Embryonic facial prominence (tissue), 1 donor: ENCODE data around the gene PLCB2.
A peak's percentile ranks its signal among the peaks of the same experiment; 100 is the strongest.

Source experiments
- DNase-seq: peaks from one replicate; pipeline ENCODE4 v3.0.0-alpha.2; 2016; ENCODE audit errors: extremely low spot score

Gene PLCB2

DNA sequence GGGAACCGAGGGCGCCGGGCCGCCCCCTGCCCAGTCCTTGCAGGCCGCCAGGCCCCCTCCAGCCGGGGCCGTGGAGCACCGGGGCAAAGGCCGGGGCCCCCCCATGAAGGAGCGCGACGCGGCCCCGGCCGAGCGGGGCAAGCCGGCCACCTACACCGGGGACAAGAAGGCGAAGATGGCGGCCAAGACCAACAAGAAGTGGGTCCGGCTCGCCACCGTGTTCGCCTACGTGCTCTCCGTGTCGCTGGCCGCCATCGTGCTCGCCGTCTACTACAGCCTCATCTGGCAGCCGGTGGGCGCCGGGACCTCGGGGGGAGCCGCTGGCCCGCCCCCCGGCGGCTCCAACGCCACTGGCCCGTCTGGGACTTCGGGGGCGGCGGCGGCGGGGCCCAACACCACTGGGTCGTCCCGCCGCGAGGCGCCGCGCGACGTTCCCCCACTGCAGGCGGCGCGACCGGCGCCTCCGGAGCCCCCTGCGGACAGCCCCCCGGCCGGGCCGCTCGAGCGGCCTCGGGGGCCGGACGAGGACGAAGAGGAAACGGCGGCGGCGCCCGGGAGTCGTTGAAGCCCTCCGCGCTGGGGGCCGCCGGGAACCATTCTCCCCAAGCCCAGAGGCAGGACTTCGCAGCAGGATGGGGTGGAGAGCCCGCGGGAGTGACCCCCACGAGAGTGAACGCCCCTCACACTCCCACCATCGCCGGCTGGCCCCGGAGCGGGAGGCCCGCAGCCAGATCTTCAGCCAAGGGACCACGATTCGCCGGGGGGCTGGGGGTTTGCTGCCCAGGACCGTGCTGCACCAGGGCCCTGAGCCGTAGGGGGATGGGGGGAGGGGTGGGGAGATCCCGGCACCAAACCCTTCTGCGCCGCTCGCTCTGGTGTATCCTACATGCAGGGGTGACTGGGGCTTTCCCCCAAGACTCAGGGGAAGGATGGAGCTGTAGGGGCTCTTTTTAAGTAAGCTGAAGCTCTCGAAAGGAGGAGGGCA lies 16.5 kb upstream of the PLCB2 start:
- DNase-seq = no peak

DNA sequence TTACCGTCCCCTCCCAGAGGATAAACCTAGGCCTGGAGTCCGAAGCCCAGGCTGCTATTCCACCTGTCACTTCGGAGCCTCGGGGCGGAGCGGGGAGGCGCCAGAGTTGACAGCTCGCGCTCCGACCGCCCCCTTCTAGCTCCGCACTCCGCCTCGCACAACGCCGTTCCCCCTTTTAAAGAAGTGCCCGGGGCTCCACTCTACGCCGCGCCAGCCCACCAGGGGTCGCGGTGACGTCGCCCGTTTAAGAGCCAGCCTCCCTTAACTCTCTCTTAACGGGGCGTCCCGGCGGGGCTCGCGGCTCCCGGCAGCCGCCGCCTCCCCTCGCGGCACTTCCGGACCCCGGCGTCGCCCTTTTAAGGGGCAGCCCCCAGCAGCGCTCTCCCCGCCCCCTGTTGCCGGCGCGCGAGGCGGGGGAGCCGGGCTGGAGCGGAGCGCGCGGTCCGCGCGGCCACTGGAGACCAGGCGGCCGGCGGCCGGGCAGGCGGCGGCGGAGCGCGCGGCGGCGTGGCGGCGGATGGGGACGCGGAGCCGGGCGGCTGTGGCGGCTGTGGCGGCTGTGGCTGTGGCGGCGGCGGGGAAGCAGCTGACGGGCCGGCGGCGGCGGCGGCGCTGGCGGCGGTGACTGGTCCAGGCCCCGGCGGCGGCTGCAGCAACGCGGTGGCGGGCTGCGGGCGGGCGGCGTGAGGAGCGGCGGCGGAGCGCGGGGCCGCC lies 15.7 kb upstream of the PLCB2 start, which contains the start of gene INAFM2:
Gene INAFM2, plus strand, starts transcription at position 454 of the 714 bp plus-strand sequence. CDS start 364 bp downstream, outside the sequence.
- DNase-seq = peak; percentile 93

DNA sequence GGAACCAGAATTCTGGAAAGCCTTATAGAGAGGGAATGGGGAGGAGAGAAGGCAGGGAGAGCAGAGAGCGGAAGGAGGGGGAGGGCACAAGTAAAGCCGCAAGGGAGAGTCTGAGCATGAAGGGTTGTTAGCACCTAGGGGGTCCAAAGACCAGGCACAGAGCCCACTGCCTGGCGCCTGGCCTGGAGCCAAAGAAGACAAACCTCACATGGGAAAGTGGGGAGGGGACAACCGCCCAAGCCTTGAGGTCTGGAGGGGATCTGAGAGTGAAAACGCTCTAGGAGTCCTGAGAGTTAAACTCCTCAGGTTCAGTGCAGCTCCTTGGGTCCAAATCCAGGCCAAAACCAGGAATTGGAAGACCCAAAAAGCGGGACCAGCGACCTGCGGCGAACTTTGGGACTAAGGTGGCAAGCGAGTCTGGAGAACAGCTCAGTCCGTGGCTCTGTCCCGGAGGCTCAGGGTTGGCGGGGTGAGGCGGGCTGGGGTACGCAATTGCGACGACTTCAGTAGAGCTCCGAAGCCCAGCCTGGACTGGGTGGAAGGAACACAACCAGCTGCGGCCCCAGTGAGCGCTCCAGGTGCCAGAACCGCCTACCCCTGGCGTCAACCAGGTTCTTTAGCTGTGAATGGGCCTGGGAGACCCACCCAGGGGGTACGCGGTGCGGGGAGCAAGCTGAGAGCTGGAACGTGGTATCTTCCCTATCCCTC lies 14.9 kb upstream of the PLCB2 start:
- DNase-seq = no peak

DNA sequence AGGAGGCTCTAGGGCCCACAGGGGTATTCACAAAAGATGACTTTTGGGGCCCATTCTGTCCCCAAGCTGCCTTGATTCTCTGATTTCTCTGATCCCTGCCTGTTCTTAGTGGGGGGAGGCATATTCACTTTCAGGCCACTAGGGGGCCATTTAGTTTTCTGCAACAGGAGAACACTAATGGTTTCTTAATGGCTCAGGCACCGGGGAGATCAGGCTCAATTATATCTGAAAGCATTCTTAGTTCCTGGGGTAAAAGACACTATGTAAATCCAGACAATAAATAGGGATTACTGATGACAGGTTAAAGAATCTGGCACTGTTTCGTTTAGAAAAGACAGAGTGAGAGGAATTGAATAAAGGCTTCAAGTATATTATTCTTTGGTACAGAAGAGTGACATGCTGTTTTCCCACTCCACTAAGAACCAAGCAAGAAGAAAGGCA lies 13.2 kb upstream of the PLCB2 start:
- peak; percentile 59 for DNase-seq

DNA sequence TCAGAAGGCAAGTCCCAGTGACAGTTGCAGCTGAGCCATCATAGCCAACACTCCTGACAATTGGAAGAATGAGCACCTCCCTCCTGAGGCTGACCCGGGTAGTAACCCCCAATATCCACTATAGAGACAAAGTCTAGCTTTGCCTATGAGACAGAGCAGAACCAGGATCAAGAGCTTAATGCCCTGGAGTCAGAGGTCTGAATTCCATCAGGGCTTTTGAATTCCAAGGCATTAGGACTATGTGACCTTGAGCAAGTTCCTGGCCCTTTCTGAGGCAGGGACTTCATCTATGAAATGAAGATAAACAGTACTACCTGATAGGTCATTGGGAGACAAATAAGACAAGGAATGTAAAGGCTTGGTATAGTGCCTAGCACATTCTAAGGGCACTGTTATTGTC lies 12.7 kb upstream of the PLCB2 start:
- no peak for DNase-seq

DNA sequence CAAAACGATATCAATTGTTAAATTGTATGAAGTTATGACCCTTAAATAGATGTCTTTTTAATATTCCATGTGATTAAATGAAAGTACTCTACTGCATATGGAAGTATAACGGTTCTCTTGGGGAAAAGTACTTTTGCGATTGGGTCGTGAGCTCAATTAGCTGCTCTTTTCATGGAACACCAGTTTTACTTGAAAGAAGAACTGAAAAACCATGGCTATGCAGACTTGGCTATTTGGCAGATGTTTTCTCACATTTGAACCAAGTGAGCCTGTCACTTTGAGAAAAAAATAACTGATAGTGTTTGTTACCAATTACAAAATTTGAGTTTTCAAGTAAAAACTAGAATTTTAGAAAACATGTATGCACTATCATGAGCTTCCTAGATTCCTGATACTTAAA lies 9.8 kb upstream of the PLCB2 start:
- no peak for DNase-seq

DNA sequence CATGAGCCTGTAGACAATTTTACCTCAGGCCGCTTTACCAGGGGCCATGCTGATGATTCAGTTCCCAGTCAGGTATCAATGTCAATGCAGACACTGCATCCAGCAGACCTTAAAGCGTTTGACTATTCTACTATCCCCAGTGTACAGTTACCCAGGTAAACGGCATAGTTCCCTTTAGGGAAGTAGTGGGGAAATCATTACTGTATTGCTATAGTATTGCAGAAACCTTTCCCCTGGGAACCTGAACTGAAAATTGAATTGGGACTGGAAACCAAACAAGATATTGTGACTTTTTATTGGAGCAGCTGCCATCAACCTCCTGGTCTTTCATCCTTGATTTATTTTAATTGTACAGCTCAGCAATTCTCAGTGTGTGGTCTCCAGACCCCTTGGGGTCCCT lies 9.2 kb upstream of the PLCB2 start:
- no peak for DNase-seq

DNA sequence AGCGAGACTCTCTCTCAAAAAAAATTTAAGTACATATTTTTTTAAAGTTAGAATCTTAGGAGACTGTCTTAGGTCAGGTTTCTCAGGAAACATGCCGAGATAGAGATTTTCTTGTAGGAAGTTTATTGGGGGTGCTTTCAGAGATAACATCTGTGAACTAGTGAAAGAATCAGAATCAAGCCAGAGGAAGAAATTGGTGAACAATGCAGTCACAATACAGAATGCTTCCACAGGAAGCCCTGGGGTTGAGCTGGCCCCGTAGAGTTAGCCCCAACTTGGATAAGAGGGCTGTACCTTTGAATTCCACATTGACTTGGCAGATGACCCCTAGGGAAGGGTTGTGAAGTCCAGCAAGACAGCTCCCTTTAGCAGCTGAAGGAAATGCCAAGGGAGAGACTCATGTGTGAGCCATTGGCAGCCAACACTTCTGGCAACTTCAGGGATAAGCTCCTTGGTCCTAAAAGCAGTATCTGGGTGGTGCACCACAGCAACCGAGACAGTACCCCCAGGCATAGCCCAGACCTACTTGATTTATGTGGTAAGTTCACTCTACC lies 7.1 kb upstream of the PLCB2 start:
- no peak for DNase-seq

DNA sequence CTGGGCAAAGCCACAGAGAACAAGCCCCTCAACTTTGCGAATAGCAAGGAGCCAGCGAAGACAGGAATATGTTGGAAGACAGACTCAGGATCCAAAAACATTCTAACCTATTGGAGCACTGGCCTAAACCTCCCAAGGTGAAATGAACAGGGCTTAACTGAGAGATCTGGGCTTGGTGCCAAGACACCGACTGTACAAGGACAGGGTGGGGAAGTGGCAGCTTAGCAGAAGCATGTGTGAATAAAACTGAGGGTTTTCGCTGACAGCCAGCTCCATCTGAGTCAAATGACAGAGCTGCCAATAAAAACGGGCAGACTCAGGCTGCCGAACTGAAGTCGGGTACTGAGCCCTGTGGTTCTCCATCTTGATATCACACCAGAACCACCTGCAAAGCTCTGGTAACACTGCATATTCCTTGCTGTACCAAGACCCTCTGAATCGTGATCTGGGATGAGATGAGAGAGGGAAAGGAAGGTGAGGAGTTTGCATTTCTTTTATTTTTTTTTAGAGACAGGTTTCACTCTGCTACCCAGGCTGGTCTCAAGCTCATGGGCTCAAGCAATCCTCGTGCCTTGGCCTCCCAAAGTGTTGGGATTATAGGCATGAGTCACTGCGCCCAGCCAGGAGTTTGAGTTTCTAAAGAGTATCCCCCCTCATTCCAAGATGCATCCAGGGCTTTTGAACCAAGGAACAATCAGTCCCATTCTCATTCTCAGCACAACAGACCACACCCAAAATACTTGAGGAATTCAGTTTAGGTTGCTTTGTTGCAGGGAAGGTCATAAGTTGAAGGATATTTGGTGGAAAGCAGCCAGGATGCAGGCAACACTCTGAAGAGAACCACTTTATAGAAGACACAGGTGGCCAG lies 6.0 kb upstream of the PLCB2 start:
- no peak for DNase-seq

DNA sequence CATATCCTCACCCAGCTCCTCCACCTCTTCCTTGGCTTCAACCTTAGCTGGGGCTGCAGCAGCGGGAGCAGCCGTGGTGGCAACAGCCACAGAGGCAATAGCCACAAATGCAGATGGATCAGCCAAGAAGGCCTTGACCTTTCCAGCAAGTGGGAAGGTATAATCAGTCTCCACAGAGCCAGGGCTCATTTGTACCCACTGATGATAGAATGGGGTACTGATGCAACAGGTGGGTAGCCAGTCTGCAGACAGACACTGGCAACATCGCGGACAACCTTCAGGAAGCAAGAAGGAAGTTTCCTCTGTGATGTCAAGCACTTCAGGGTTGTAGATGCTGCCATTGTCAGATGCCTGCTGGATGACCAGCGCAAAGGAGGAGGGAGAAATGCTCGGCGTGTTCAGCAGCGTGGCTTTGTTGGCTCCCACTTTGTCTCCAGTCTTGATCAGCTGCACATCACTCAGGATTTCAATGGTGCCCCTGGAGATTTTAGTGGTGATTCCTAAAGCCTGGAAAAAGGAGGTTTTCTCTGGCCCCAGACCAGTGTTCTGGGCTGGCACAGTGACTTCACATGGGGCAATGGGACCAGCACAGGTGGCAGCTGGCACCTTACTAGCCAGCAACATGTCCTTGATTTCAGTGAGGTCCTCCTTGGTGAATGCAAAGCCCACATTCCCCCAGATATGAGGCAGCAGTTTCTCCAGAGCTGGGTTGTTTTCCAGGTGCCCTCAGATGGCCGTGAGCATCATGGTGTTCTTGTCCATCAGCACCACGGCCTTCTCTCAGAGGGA lies 4.8 kb upstream of the PLCB2 start:
- no peak for DNase-seq

DNA sequence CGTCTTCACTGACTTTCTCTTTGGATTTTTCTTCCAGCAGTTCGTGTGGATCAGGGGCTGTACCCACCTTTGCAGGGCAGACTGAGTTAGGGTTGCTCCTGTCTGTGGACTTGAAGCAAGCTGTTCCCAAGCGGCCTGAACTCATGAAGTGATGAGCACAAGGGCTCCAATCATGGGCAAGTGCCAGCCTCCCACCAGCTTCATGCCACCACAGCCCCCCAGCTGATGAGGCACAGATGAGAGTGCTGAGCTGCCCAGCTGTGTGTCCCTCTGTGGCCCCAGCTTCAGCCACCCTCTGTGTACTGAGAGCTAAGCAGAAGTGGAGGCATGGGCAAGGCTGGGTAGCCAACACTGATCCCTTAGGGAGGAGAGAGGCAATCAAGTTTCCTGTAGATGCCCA lies 3.3 kb upstream of the PLCB2 start:
- DNase-seq = no peak

DNA sequence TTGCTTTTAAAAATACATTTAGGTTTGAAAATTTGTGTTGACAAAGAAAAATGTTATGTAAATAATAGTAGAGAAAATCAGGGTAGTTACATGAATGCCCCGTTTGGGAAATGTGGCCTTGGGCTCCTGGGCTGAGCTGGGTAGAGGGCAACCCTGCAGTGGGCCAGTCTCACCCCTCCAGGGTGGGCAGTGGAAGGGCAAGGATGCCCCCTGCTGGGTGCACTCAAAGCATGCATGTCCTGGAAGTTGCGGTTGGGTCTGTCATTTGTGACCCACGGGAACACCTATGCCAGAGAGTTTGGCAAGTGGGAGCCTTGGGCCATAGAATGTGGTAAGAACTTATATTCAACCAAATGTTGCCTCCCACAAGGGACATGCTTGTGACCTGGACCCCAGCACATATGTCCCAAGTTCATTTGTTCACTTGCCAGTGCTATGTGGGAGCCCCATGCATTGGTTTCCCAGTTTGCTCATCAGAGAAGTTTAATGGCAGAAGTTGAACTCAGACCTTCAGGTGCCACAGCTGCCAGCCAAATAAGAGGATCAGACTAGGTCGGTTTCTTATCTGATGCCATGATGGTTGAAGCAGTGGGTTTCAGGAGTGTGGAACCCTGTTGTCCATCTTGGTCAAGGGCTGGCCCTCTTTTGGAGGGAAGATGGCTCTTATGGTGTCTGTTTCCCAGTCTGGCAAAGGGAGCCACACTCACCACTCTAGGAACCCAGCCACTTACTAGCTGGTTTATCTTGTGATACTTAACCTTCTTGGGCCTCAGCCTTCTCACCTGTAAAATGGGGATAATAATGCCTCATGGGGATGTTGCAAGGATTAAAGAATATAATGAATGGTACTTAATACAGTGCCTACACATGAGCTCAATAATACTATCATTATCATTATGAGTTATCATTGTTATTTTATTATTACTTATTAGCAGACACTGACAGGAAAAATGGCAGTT lies 2.5 kb upstream of the PLCB2 start:
- no peak for DNase-seq

DNA sequence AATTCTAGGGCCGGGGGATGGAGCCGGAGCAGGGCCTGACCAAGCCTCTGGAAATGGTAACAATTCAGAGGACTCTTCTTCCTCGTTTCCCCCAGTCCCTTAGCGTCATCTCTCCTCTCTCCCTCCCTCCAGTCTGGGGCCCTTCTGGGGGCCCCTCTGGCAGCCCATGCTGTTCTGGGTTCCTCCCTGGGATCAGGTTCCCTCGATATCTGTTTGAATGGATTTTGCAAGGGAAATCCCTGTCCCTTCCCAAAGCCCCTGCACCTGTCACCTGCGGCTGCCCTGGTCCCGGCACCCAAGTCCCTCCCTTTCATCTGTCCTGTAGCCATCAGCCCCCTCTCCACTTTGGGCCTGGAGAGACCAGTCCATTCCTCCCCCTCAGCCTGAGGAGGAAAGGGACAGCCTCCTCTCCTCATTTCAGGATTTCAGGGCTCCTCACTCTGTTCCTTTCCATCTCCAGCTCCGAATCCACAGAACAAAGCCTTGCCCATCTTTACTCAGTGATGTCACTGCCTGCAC lies 1.7 kb upstream of the PLCB2 start:
- no peak for DNase-seq

DNA sequence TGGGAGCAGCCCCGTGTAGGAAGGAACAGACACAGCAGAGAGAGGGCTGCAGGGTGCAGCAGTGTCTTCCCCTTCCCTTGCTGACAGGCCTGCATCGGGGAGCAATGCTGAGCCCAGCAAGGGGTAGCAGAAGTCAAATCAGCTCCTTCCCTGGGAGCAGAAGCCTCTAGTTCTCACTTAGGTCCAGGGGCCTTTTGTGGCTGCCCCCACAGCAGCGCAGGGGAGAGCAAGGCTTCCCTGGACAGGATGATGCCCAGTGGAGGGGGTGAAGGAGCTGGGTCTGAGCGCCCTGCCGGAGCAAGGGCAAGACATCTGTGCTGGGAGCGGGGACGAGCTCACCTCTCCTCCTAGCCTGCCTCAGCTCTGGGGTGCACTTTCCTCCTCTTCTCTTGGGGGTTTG lies 827 bp downstream of the PLCB2 start:
- DNase-seq = no peak

DNA sequence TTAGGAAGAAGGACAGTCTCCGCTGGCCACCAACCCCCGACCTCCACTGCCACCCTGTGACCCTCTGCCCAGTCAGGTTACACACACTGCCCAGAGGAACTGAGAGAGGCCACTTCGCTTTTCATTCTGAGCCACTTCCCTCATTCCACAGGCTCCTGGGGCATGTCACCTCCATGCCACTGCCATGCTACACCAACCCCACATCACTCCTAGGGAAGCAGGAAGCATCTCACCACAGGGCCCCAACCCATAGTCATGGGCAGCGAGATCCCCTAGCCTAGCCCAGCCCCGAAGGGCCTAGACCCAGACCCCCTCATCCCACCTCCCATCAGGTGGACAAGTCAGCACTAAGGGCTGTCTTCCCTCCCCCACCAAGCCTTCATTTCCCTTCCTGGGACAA lies 1.4 kb downstream of the PLCB2 start:
- no peak for DNase-seq

DNA sequence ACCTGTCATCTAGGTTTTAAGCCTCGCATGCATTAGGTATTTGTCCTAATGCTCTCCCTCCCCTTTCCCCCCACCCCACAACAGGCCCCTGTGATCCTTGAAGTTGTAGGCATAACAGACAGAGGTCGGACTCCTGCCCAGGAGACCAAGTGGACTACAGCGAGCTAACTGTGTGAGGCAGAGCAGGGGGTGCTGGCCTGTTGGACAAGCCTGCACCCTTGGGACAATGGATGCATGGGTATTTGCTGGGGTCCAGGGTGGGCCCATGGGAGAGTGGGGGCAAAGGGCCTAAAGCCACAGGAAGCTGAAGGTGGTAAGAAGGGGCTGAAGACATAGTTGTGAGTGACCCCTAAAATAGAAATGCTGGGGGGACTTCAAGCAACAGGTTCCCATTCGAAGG lies 2.5 kb downstream of the PLCB2 start:
- DNase-seq = no peak

DNA sequence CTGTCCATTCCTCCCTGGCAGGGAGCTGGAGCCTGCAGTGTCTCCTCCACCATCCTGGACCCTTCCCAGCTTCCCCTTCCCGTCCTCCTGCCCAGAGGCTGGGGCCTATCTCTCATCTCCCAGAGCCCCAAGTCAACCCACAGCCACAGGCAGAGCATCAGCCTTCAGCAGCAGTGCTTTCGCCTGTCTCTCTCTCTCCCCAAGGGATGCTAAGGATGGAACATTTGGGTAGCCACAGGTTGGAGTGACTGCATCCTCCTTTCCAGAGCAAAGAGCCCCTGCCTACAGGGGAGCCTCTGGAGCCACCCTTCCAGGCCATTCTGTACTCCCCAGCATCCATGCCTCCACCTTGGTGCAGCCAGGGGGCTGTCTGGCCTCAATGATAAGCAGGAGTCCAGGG lies 4.2 kb downstream of the PLCB2 start:
- DNase-seq = no peak

DNA sequence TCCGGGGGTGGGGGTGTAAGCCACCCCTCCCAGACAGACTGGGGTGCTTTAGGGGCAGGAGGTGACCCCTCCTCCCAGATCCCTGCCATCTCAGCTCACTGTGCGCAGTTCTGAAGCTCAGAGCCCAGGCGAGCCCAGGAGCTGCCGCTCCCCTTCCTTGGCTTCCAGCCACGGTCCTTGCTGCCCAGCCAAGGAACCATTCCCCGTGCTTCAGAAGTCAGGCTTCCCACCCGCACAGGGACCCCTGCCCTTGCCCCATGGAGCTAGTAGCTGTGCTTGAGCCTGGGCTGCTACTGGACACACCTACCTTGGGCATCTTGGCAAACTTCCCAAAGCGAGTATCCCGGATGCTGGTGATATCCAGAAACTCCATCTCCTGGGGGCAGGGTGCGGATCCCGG lies 4.8 kb downstream of the PLCB2 start:
- DNase-seq = no peak
